ENCODE data around the gene SPATS2L. TPM values are rescaled to one million over a fixed set of nuclear protein-coding genes. Genes with fewer than 3 reads are reported as not detected.
A peak's percentile ranks its signal among the peaks of the same experiment; 100 is the strongest.

SPATS2L gene
- total and polyA plus RNA-seq, 12 donors = 23.4 to 104 (median 71.8) TPM

DNA sequence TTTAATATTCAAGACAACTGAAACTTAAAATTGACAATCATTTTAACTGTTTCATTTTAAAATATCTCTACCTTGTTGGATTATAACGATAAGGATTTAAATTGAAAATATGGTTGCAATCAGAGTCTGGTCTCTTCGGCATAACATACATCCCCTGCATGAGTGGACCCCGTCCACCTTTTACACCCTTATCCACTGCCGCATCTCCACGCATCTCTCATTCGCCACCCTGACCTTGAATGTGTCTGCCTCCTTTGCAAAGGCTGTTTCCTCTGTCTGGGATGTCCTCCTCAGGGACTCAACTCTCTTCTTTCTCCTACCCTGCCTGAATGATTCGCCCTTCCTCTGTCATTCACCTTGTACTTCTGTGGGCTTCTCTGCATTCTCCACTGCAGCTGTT lies 87.6 kb downstream of the SPATS2L start:
- peaks cover 0 to 37% (median 14%) of the 10 kb centered on the region in 9 donors for H3K36me3 ChIP-seq
- H3K4me3 ChIP-seq = no peak overlapping the region
- no peaks in the 10 kb centered on the region for H3K9me3 ChIP-seq
- no peak overlapping the region for H3K27ac ChIP-seq
- ATAC-seq (no peak), DNase-seq (no peak)
- intact Hi-C loops (cut with DNase I) = no loop called here
- H3K27me3 ChIP-seq = no peaks in the 10 kb centered on the region
- WGBS, 2 donors = 97 to 99% methylated on average over 7 of the region's 7 CpGs
- no peak for TF ChIP-seq CTCF (IDR thresholded peaks at IDR 0.05)
- H3K4me1 ChIP-seq = peaks cover 0 to 15% (median 0%) of the 10 kb centered on the region in 9 donors

GRCh38 chr2:200396781-200397242 lies 90.3 kb downstream of the SPATS2L start:
- no peak overlapping the region for H3K27ac ChIP-seq
- 79 to 82% methylated on average over 2 of the region's 2 CpGs for WGBS, 2 donors
- H3K36me3 ChIP-seq = peaks cover 0 to 16% (median 0%) of the 10 kb centered on the region in 9 donors
- no peak overlapping the region for H3K4me3 ChIP-seq
- H3K4me1 ChIP-seq = peaks cover 0 to 15% (median 0%) of the 10 kb centered on the region in 9 donors
- peak in 1 of 8 donors; percentile 37 for ATAC-seq
- DNase-seq = no peak
- TF ChIP-seq CTCF (IDR thresholded peaks at IDR 0.05) = no peak
- H3K27me3 ChIP-seq = no peaks in the 10 kb centered on the region
- H3K9me3 ChIP-seq = no peaks in the 10 kb centered on the region
- intact Hi-C loops (cut with DNase I) = no loop called here

DNA sequence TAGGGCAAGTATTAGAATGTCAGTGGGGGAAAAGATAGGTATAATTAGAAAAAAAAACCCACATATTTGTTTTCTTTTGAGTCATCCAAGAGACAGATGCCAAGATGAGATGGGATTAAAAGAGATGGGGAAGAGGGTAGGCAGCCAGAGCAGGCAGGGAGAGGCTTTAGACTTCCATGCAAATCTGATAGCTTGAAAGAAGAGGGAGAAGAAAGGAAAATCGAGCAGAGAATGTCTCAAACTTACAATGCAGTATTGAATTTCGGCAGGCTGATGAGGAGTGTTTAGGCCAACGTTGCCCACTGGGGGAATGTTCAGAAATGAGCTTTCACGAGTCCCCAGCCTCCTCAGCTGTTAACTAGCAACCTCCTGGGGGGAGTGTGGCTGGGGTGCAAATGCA lies 91.3 kb downstream of the SPATS2L start:
- Histone ChIP-seq H3K4me1 (peaks cover 0 to 15% (median 0%) of the 10 kb centered on the region in 9 donors), H3K27me3 (no peaks in the 10 kb centered on the region), H3K27ac (no peak overlapping the region), H3K9me3 (no peaks in the 10 kb centered on the region), H3K4me3 (no peak overlapping the region), H3K36me3 (peaks cover 0 to 12% (median 0%) of the 10 kb centered on the region in 9 donors)
- intact Hi-C loops (cut with DNase I) = no loop called here
- no peak for TF ChIP-seq CTCF (IDR thresholded peaks at IDR 0.05)
- DNase-seq = no peak
- 71 to 73% methylated on average over 4 of the region's 4 CpGs for WGBS, 2 donors
- ATAC-seq = no peak

DNA sequence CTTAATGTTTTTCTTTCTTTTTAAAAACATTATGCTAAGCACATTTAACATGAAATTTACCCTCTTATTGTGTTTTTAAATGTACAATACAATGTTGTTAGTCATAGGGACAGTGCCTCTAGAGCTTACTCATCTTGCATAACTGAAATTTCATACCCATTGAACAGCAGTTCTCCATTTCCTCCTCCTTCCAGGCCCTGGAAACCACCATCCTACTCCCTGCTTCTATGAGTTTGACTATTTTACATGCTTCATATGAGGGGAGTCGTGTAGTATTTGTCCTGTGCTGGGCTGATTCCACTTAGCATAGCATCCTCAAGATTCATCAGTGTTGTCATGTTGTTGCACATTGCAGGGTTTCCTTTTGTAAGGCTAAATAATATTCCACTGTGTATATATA lies 92.6 kb downstream of the SPATS2L start:
- no peak overlapping the region for H3K4me3 ChIP-seq
- no peak for TF ChIP-seq CTCF (IDR thresholded peaks at IDR 0.05)
- DNase-seq (no peak), ATAC-seq (no peak)
- H3K9me3 ChIP-seq = no peaks in the 10 kb centered on the region
- intact Hi-C loops (cut with DNase I) = no loop called here
- 91 to 100% methylated on average over 1 of the region's 1 CpG for WGBS, 2 donors
- peaks cover 0 to 12% (median 0%) of the 10 kb centered on the region in 9 donors for H3K36me3 ChIP-seq
- H3K27me3 ChIP-seq = no peaks in the 10 kb centered on the region
- H3K4me1 ChIP-seq = peaks cover 0 to 22% (median 0%) of the 10 kb centered on the region in 9 donors
- H3K27ac ChIP-seq = no peak overlapping the region
